GM21526 (cell line): ENCODE measurements around the gene CTSF.
"Not testable (repeated sequence)": the region's sequence is repeated elsewhere in the genome, so short reads cannot be mapped to it uniquely, and the experiment has no call there.

Experiments used
- ATAC-seq: cut with Tn5 transposase; IDR thresholded peaks from one replicate; pipeline ENCODE4 v1.9.1; 2021; ENCODE audit warnings: moderate library complexity; ENCODE audit not compliant: unreplicated experiment, low FRiP score

CTSF gene

DNA sequence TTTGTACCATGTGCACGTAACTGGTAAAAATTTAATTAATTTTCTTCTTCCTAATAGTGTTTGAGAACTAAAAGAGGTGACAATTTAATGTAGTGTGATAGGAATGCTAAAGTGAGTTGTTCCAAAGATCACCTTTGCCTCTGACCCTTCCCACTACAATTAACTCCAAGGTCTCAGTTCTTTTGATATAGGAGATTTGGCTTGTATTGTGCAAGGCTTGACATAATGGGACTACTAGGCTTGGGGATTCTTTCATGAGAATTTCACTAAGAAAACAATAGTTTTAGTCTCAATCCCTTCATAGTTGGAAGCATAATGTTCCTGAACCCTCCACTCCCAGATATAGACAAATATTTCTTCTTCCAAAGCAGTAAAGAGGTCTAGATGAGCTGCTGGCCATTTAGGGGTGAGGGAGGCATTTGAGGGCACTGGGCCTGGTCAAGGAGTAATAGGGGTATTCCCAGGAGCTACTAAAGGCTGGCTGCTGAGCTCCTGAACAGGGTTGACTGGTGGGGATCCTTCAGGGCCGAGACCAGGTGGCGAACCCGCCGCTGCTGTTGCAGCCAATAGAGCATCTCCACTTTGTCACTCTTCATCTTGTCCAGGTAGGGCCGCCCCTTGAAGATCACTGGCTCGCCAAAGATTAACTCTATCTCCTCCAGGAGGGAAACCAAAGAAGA, 21.7 kb upstream of the CTSF start:
- no peak for ATAC-seq

DNA sequence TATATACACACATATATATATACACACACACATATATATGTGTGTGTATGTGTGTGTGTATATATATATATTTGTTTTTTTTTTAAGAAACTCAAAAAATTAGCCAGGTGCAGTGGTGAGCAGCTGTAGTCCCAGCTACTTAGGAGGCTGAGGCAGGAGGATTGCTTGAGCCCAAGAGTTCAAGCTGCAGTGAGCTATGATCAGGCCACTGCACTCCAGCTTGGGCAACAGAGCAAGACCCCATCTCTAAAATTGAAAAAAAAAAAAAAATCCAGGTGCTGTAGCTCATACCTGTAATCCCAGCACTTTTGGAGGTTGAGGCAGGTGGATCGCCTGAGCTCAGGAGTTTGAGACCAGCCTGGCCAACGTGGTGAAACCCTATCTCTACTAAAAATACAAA, 20.9 kb upstream of the CTSF start:
- ATAC-seq = not testable (repeated sequence)

GRCh38 chr11:66586136-66586535, 17.7 kb upstream of the CTSF start:
- ATAC-seq = no peak

GRCh38 chr11:66585447-66585846, 17.0 kb upstream of the CTSF start:
- not testable (repeated sequence) for ATAC-seq

- ATAC-seq = not testable (repeated sequence)
Observed at GRCh38 chr11:66582565-66583147, 14.2 kb upstream of the CTSF start.

GRCh38 chr11:66581261-66581660, 12.9 kb upstream of the CTSF start:
- no peak for ATAC-seq

DNA sequence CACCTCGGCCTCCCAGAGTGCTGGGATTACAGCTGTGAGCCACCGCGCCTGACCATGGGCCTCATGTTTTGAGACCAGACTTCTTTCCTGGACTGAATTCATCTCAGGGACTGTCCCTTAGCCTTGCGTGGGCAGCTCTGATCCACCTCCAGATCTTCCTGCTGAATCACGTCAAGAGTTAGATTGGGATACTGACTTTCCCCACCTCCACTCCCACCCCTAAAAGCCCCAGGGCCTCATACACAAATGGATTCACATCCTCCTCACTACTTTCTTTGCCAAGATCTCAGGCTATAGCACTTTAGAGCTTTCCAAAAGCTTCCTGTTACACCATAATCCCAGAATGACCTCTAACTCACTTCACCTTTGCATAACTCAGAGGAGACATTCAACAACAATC, 12.4 kb upstream of the CTSF start:
- no peak for ATAC-seq

DNA sequence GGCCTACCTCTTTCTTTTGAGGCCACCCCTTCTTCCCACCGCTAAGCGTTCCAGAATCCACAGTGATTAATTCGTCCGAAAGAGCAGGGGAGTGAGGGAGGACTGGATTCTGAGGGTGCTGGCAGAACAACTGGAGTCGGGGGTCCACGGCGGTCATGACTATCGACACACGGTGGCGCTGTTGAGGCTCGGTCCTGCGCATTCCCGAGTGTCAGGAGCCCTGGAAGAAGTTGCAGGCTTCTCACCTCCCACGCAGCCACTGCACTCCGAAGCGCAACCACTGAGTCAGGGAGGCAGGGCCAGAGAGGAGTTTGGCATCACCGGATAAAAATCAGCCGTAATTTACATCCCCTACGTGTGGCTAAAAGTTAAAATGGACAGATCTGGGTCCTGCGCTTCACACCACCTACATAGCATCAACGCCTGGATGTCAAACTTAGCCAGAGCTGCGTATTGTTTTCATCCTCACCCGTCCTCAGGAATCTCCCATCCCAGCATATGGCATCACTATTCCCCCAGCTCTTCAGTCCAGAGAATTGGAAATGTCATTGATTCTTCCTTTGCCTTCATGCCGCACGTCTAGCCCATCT, 10.7 kb upstream of the CTSF start:
- ATAC-seq = no peak

GRCh38 chr11:66570850-66571180, 2.4 kb upstream of the CTSF start:
- no peak for ATAC-seq

DNA sequence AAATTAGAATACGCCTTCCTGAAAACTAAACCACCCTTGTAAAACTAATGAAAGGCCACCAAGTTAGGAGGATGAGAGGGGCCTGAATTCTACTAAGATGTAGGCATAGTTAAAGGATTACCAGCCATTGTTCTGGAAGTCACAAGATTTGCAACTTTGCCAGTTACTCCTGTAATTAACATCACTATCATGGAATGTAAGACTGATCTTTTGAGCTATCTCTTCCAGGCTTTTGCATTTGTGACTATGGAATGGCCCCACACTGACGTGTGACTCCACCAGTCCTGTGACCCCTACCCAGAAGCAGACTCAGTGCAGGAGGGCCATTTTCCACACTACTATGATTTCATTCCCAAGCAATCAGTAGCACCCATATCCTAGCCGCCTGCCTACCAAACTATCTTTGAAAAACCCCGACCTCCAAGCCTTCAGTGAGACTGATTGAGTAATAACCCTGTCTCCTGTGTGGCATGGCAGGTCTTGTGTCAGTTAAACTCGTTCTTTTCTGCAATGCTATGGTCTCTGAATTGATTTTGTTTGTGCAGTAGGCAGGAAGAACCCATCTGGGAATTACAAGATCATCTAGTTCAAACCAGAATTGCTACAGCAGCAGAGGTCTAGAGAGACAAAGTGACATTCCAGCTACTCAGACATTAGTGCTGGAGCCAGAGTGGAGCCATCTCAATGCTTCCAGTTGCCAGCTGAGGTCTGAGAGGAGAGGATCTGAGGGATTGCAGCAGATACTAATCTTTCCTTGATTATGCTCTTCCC, 1.9 kb upstream of the CTSF start:
- no peak for ATAC-seq

GRCh38 chr11:66569076-66569475, 670 bp upstream of the CTSF start:
- no peak for ATAC-seq

DNA sequence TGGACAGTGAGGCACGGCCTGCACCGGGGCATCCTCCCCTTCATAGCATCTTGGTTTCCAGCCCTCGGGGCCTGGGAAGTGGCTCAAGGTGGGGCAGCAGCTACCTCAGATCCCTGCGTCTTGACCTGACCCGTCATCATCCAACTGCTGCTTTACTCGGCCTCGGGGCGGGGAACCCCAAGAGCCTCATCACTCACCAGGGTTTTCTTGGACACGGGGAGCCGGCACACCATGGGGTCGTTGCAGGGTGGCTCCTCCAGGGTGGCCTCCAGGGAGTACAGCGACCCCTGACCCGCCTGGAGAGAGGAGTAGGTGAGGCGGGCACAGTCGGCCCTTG, 651 bp downstream of the CTSF start:
- ATAC-seq = no peak

- ATAC-seq = no peak
Observed at GRCh38 chr11:66566221-66566620, 2.2 kb downstream of the CTSF start.

GRCh38 chr11:66564984-66565383, 3.4 kb downstream of the CTSF start:
- ATAC-seq = no peak

GRCh38 chr11:66564538-66564937, 3.9 kb downstream of the CTSF start:
- ATAC-seq = no peak

DNA sequence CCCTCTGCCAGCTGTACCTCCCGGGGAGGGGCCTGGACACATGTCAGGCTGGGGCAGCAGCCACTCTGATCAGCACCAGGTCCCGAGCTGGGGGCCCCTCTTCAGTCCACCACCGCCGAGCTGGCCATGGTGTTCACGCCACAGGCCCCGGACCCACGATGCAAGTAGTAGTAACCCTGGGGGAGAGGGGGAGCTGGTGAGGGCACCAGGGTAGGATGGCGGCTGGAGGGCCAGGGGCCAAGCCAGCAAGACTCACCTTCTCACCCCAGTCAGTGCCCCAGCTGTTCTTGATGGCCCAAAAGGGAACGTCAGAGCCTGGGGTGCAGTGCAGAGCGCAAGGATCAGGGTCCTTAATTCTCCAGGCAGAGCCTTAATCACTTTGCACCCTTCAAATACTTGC, 4.6 kb downstream of the CTSF start:
- no peak for ATAC-seq

DNA sequence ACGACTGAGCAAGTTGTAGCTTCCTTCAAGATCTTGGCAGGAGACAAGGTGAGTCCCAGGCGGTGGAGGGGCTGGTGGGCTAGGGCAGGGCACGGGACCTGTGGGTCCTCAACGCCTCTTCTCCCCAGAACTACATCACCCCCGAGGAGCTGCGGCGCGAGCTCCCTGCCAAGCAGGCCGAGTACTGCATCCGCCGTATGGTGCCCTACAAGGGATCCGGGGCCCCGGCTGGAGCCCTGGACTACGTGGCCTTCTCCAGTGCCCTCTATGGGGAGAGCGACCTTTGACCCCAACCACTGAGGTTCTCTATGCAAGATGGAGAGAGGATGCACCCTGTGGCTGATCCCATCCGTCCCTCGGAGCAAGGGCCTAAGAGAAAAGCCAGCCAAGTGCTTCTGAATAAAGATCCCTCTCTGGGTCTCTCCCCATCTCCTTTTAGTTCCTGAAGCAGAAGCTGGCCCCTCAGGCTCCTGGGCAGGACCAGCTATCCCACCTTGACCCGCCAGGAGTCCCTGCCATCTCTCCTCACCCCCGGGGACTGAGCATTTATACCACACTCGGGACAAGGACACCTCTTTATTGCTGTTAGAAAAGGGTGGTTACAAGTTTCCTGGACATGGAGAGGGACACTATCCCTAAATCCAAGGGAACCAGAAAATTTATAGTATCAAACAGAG, 5.4 kb downstream of the CTSF start:
- ATAC-seq = no peak

DNA sequence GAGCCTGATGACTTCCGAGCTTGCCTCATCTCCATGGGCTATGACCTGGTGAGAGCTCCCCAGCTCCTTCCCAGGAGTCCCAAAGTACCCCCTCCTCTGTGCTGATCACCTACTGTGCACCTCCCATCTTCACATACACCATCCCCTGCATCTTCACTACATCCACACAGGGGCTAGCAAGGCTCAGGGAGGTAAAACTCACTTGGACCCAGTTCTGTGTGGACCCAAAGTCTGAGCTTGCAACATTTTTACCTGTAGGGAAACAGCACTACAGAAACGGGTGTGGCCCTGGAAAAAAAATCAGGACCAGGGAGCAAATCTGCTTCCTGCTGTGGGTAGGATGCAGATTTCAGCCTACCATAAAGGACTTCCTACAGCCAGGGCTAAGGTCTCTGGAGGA, 6.1 kb downstream of the CTSF start:
- no peak for ATAC-seq

DNA sequence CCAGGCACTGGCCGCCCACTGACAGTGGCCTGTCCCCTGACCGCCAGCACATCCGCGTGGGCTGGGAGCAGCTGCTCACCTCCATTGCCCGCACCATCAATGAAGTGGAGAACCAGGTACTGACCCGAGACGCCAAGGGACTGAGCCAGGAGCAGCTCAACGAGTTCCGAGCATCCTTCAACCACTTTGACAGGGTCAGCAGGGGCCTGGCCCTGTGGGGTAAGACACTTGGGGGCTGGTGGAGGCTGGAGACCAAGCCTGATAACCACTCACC, 6.5 kb downstream of the CTSF start:
- no peak for ATAC-seq

GRCh38 chr11:66561178-66561974, 7.0 kb downstream of the CTSF start:
- ATAC-seq = no peak
